WERI-Rb-1 (cell line): ENCODE results near the gene RAB6B.
"Not testable (repeated sequence)": the region's sequence is repeated elsewhere in the genome, so short reads cannot be mapped to it uniquely, and the experiment has no call there.

Experiments used
- DNase-seq: peaks from one replicate; pipeline ENCODE4 v3.0.0-alpha.2; 2020
- H3K27ac ChIP-seq: fragments of 250-450 bp; sonication (Bioruptor Pico); 2 replicates; pipeline ENCODE4 v1.5.1; 2020; ENCODE audit warnings: mild to moderate bottlenecking, moderate library complexity
- H3K27me3 ChIP-seq: fragments of 250-450 bp; sonication (Bioruptor Pico); 2 replicates; pipeline ENCODE4 v1.5.1; 2021; ENCODE audit warnings: mild to moderate bottlenecking, low read depth, moderate library complexity; ENCODE audit not compliant: insufficient read depth, severe bottlenecking
- H3K36me3 ChIP-seq: fragments of 250-450 bp; sonication (Bioruptor Pico); 2 replicates; pipeline ENCODE4 v1.5.1; 2020; ENCODE audit warnings: mild to moderate bottlenecking, moderate library complexity
- H3K4me3 ChIP-seq: 2 replicates; pipeline ENCODE4 v1.5.1; 2011; ENCODE audit warnings: low read depth, mild to moderate bottlenecking, control low read depth, low read length
- H3K9me3 ChIP-seq: fragments of 250-450 bp; sonication (Bioruptor Pico); 2 replicates; pipeline ENCODE4 v1.5.1; 2021; ENCODE audit warnings: mild to moderate bottlenecking, moderate library complexity; ENCODE audit not compliant: severe bottlenecking
- TF ChIP-seq, protein P1 (sequence below): IDR thresholded peaks from 2 replicates; pipeline ENCODE4 v1.5.1; 2011; ENCODE audit warnings: low read depth, mild to moderate bottlenecking, control low read depth, inconsistent platforms, low read length

Gene RAB6B

GRCh38 chr3:133782454-133782853 lies 113.2 kb downstream of the RAB6B start:
- H3K9me3 ChIP-seq = no peaks in the 10 kb centered on the region
- DNase-seq = no peak
- no peak overlapping the region for H3K4me3 ChIP-seq
- H3K27ac ChIP-seq = no peak overlapping the region
- TF ChIP-seq, protein P1, sequence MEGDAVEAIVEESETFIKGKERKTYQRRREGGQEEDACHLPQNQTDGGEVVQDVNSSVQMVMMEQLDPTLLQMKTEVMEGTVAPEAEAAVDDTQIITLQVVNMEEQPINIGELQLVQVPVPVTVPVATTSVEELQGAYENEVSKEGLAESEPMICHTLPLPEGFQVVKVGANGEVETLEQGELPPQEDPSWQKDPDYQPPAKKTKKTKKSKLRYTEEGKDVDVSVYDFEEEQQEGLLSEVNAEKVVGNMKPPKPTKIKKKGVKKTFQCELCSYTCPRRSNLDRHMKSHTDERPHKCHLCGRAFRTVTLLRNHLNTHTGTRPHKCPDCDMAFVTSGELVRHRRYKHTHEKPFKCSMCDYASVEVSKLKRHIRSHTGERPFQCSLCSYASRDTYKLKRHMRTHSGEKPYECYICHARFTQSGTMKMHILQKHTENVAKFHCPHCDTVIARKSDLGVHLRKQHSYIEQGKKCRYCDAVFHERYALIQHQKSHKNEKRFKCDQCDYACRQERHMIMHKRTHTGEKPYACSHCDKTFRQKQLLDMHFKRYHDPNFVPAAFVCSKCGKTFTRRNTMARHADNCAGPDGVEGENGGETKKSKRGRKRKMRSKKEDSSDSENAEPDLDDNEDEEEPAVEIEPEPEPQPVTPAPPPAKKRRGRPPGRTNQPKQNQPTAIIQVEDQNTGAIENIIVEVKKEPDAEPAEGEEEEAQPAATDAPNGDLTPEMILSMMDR = no peak
- H3K27me3 ChIP-seq = no peaks in the 10 kb centered on the region
- H3K36me3 ChIP-seq = no peaks in the 10 kb centered on the region

- H3K36me3 ChIP-seq = no peaks in the 10 kb centered on the region
- DNase-seq = no peak
- TF ChIP-seq, protein P1 = no peak
- no peak overlapping the region for H3K4me3 ChIP-seq
- no peaks in the 10 kb centered on the region for H3K27me3 ChIP-seq
- no peak overlapping the region for H3K27ac ChIP-seq
- H3K9me3 ChIP-seq = no peaks in the 10 kb centered on the region
These were observed 114.1 kb downstream of the RAB6B start for GRCh38 chr3:133781570-133781969.

- not testable (repeated sequence) for H3K36me3 ChIP-seq, H3K4me3 ChIP-seq, DNase-seq, H3K9me3 ChIP-seq, H3K27ac ChIP-seq, H3K27me3 ChIP-seq
These were observed 114.9 kb downstream of the RAB6B start for GRCh38 chr3:133780756-133781155.

DNA sequence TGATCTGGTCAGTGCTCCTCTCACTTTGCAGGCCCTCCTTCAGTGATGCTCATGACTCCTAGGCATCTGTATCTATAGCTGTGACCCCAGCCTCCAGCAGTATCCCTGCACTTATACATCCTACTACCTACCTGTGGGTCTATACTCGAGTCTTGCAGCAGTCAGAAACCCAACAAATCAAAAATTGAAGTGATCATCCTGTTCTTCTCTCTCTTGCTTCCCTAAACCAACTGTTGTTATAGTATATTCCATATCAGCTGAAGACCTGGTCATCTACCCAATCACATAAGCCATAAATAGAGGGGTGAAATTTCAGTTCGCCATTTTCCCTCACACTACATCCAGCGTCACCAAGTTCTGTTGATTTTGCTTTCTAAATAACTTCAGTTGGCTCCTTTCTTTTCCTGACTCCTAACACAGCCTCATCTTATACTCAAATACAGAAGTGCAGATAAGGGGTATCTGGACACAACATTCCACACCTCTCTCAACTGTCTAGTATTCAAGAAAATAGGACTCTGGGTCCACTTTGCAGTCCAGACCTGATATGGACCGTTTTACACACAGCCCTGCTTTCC lies 116.0 kb downstream of the RAB6B start:
- Histone ChIP-seq H3K27ac (no peak overlapping the region), H3K36me3 (no peaks in the 10 kb centered on the region), H3K27me3 (no peaks in the 10 kb centered on the region), H3K9me3 (no peaks in the 10 kb centered on the region), H3K4me3 (no peak overlapping the region)
- no peak for DNase-seq
- TF ChIP-seq, protein P1 = no peak

GRCh38 chr3:133777807-133778568 lies 117.7 kb downstream of the RAB6B start:
- Histone ChIP-seq H3K27me3 (no peaks in the 10 kb centered on the region), H3K27ac (no peak overlapping the region), H3K9me3 (no peaks in the 10 kb centered on the region), H3K4me3 (no peak overlapping the region), H3K36me3 (no peaks in the 10 kb centered on the region)
- TF ChIP-seq, protein P1 = no peak
- DNase-seq = no peak

DNA sequence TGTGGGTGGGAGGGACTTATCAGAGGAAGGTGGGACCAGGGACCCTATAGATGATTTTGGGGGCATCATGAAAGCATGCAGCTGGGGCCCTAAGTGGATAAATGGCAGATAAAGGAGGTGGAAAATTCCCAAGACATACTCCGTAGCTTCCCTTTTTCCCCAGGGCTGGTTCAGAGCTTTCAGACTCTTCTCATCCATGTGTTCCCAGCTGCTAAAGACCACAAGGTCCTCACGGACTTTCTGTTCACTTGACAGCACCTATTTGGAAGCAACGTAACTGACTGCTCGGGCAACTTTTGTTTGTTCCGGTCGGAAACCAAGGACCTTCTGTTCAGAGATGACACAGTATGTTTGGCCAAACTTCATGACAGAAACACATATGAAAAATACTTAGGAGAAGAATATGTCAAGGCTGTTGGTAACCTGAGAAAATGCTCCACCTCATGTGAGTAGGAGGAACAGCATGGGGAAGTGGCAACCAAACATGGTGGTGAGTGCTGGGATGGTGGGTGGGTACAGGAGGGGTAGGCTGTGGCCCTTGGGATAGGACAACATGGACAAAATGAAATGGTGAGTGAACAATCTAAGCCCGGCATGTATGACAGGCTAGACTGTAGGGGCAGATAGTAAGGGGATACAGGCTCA lies 118.8 kb downstream of the RAB6B start:
- TF ChIP-seq, protein P1 = 0 out of 2 replicates have a peak, but pooled peaks have one; percentile 16
- H3K27ac ChIP-seq = no peak overlapping the region
- H3K27me3 ChIP-seq = no peaks in the 10 kb centered on the region
- no peak overlapping the region for H3K4me3 ChIP-seq
- no peaks in the 10 kb centered on the region for H3K9me3 ChIP-seq
- no peaks in the 10 kb centered on the region for H3K36me3 ChIP-seq
- no peak for DNase-seq
